A549 (cell line): Measurements from ENCODE around the gene SKAP1.

Experiments
- CBX2 ChIP-seq: fragments of 200-600 bp; sonication (generic); IDR thresholded peaks from 2 replicates; pipeline ENCODE4 v1.6.1; 2016; ENCODE audit warnings: low read depth, mild to moderate bottlenecking, borderline replicate concordance
- CEBPB ChIP-seq, 2 experiments: fragments of >200 bp in 1 of 2; sonication (Bioruptor Twin) in 1 of 2; formaldehyde crosslinking in 1 of 2; IDR thresholded peaks; 2 replicates each; pipeline ENCODE4 v1.6.1; 2012 to 2016
- MAZ ChIP-seq: fragments of 150-350 bp; IDR thresholded peaks from 2 replicates; pipeline ENCODE4 v1.6.1; 2014; ENCODE audit warnings: antibody characterized with exemption, low read depth, low read length, borderline replicate concordance
- MYC ChIP-seq: IDR thresholded peaks from 2 replicates; pipeline ENCODE4 v1.6.1; 2012; ENCODE audit warnings: mild to moderate bottlenecking, inconsistent platforms, low read length, improper control_type of control experiment, borderline replicate concordance
- POLR2A ChIP-seq: IDR thresholded peaks from 2 replicates; pipeline ENCODE4 v1.6.1; 2012; ENCODE audit warnings: mild to moderate bottlenecking, low read length
- SMC3 ChIP-seq: fragments of >200 bp; sonication (Bioruptor Twin); formaldehyde crosslinking; IDR thresholded peaks from 3 replicates; pipeline ENCODE4 v1.6.1; 2018; ENCODE audit warnings: inconsistent platforms
- TF ChIP-seq, protein P1 (sequence below): fragments of >200 bp; sonication (Bioruptor Twin); formaldehyde crosslinking; IDR thresholded peaks from 3 replicates; pipeline ENCODE4 v1.5.1; 2016

GRCh38 chr17:48219617-48220016 is 210.4 kb downstream of the SKAP1 start:
- TF ChIP-seq CEBPB (IDR thresholded peaks at IDR 0.05) (no peak), SMC3 (no peak), MYC (no peak), POLR2A (no peak), MAZ (no peak), CBX2 (no peak)
- TF ChIP-seq, protein P1, sequence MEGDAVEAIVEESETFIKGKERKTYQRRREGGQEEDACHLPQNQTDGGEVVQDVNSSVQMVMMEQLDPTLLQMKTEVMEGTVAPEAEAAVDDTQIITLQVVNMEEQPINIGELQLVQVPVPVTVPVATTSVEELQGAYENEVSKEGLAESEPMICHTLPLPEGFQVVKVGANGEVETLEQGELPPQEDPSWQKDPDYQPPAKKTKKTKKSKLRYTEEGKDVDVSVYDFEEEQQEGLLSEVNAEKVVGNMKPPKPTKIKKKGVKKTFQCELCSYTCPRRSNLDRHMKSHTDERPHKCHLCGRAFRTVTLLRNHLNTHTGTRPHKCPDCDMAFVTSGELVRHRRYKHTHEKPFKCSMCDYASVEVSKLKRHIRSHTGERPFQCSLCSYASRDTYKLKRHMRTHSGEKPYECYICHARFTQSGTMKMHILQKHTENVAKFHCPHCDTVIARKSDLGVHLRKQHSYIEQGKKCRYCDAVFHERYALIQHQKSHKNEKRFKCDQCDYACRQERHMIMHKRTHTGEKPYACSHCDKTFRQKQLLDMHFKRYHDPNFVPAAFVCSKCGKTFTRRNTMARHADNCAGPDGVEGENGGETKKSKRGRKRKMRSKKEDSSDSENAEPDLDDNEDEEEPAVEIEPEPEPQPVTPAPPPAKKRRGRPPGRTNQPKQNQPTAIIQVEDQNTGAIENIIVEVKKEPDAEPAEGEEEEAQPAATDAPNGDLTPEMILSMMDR: no peak
